Skeletal muscle cell (primary cell): ENCODE results near the gene ANP32A.
"Not testable (repeated sequence)": the region's sequence is repeated elsewhere in the genome, so short reads cannot be mapped to it uniquely, and the experiment has no call there.

Experiments
- DNase-seq: peaks from one replicate; pipeline ENCODE4 v3.0.0-alpha.2; 2010; ENCODE audit warnings: low read depth
- H3K4me3 ChIP-seq: 2 replicates; pipeline ENCODE4 v1.5.1; 2011; ENCODE audit warnings: low read depth, mild to moderate bottlenecking, control low read depth, low read length, moderate library complexity

The ANP32A gene

DNA sequence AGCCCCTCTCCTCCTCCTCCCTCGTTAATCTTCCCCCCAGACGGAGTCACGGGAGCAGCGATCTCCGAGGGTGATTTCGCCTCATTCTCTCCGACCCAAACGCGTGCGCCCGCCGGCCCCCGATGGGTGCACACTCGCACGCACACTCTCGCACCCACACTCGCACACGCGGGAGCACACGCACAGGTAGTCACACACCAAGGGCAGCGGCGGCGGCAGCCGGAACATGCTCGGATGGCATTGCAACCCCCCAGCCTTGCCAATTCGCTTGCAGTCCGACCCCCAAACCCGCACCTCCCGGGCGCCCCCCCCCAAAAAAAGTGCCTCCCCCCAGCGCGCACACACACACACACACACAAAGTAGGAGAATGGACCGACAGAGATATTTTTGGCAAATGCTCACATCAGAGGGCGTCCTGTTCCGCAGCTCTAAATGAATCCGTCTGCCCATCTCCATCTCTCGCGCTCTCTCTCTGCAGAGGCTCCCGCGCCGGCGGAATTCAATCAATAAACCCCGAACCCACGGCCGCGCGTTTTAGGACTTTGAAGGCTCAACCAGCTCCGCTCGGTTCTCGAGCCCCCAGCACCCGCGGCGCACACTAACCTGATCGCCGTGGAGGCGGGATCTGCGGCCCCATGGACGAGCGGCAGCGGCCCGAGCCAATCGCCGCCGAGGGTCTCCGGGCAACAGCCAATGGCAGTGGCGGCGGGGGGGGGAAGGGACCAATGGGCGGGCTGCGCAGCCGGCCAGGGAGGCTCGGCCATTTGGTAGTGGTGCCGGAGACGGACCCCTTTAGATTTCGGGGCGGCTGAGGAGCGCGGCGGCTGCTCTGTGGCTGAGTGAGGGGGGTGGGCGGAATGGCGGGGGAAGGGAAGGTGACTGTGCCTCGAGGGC lies at the start of gene ANP32A:
TSS of gene ANP32A (minus strand) at position 601 of the 895 bp plus-strand sequence. CDS start at position 457, 144 bp downstream.
- DNase-seq, result peak; percentile 87
- peak within 1 kb of the TSS; percentile 95 for H3K4me3 ChIP-seq

- no peak overlapping the region for H3K4me3 ChIP-seq
- no peak for DNase-seq
Measured at GRCh38 chr15:68868296-68868695, 47.6 kb upstream of the ANP32A start.

- no peak overlapping the region for H3K4me3 ChIP-seq
- no peak for DNase-seq
Measured at GRCh38 chr15:68862415-68862814, 41.7 kb upstream of the ANP32A start.

DNA sequence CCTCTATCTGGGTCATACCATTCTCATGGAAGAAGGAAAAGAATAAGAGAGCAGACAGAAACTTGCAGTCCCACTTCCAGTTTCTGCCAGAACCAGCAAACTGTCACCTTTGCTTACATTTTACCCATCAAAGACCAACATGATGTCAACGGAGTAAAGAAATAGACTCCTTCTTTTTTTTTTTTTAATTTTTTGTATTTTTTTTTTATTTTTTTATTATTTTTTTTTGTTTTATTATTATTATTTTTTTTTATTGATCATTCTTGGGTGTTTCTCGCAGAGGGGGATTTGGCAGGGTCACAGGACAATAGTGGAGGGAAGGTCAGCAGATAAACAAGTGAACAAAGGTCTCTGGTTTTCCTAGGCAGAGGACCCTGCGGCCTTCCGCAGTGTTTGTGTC lies 38.0 kb upstream of the ANP32A start:
- not testable (repeated sequence) for H3K4me3 ChIP-seq, DNase-seq

- not testable (repeated sequence) for DNase-seq, H3K4me3 ChIP-seq
Measured at GRCh38 chr15:68857443-68857842, 36.7 kb upstream of the ANP32A start.

- DNase-seq, result no peak
- H3K4me3 ChIP-seq, result no peak overlapping the region
Measured at GRCh38 chr15:68852461-68852860, 31.8 kb upstream of the ANP32A start.

GRCh38 chr15:68851971-68852370 lies 31.3 kb upstream of the ANP32A start:
- DNase-seq, result no peak
- no peak overlapping the region for H3K4me3 ChIP-seq

DNA sequence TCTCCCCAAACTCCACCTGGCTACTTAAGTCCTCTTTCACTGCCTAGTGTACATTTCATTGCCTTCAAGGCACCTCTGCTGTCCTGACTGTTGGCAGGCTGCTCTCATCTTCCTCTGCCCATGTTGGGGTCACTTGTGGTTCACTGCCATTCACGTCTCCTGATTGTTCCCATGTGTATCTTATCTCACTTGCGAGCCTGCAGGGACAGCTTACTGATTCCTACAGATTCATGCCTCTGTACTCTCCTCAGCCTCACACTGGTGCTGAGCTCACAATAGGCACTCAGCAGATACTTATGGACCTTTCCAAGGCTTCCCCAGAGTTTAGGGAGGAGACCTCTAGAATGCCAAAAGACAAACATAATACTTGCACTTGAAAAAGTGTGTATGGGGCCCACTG lies 28.8 kb upstream of the ANP32A start:
- H3K4me3 ChIP-seq, result no peak overlapping the region
- no peak for DNase-seq

DNA sequence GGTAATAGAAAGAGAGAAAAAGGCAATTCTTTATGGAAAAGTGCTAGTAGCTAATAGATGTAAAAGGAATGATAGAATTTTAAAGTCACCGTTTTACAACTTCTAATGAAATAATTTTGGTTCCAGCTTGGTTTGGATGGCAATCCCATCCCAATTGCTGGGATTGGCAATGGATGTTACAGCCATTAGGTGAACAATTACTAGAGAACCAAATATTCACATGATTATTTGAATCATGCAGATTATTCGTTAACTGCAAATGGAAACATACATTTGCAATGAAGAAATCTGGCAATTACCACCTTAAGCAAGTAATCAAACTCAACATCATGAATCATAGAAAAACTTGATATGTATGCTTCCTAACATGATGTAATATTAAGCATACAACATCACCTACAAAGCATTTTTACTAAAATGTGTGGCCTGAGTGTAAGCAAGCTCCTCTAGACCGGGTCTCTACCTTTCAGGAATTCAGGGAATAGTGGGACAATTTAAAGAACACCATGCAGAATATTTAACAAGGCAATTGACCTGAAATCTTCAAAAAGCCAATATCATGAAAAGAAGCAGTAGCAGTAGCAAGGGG lies 26.2 kb upstream of the ANP32A start:
- DNase-seq, result no peak
- H3K4me3 ChIP-seq, result no peak overlapping the region

DNA sequence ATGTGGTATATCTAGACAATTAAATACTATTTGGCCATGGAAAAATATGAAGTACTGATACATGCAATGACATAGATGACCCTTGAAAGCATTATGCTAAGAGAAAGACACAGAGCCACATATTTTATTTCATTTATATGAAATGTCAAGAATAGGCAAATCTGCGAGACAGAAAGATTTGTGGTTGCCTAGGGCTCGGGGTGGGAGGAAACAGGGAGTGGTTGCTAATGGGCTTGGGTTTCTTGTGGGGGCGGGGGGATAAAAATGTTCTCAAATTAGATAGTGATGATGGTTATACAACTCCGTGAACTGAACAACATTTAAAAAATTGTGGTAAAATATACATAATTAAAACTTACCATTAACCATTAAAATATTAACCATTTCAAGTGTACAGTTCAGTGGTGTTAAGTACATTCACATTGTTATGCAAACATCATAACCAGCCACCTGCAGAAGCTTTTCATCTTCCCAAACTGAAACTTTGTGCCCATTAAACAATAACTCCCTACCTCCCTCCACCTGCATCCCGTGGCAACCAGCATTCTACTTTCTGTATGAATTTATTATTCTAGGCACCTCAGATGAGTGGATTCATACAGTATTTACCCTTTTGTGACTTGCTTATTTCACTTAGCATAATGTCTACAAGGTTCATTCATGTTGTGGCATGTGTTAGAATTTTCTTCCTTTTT lies 24.3 kb upstream of the ANP32A start:
- DNase-seq, result no peak
- H3K4me3 ChIP-seq, result no peak overlapping the region

- peak overlapping the region; percentile 54 for H3K4me3 ChIP-seq
- no peak for DNase-seq
Measured at GRCh38 chr15:68843425-68844311, 23.0 kb upstream of the ANP32A start.

- no peak for DNase-seq
- H3K4me3 ChIP-seq, result no peak overlapping the region
Measured at GRCh38 chr15:68842958-68843357, 22.3 kb upstream of the ANP32A start.

- no peak for DNase-seq
- no peak overlapping the region for H3K4me3 ChIP-seq
Measured at GRCh38 chr15:68834346-68834745, 13.7 kb upstream of the ANP32A start.

DNA sequence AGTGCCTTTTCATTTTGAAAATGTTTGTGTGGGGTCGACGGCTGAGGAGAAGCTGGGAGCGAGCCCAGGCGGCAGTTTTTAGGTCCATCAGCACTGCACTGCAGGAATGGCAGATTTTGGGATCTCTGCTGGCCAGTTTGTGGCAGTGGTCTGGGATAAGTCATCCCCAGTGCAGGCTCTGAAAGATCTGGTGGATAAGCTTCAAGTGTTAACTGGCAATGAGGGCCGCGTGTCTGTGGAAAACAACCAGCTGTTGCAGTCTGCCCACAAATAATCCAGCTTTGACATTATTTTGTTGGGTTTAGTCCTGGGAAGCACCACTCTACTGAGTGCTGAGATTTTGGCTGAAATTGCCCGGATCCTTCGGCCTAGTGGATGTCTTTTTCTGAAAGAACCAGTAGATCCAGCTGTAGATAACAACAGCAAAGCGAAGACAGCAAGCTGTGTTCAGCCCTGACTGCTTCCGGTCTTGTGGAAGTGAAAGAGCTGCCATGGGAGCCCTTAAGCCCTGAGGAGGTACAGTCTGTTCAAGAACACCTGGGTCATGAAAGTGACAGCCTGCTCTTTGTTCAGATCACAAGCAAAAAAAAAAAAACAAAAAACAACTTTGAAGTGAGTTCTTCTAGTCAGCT lies 13.1 kb upstream of the ANP32A start:
- no peak for DNase-seq
- no peak overlapping the region for H3K4me3 ChIP-seq

DNA sequence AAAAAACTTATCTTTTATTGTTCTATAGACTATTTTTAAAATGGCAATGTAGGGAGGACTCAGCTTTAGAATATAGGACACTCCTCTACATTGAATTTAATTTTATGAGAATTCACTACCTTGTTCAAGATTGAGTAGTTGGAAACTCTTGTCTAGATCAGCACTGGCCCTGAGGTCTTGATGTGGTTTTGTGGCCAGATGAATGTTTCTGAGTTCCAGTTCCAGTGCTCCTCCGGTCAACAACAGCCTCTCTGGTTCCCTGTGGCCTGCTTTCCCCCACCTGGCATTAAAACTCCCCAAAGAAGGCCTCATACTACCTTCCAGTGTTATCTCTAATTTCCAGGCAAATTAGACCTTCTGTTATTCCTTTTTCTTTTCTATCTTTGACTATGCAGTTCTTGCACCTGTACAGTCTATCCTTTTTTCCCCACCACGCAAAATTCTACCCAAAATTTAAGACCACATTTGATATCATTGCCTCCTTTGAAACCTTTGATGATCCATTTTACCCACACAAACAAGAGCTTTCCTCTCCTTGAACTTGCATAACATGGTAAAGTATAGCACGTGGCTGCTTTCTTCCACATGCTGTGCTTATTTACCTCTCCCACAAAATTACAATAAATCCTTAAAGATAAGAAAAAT lies 9.6 kb upstream of the ANP32A start:
- H3K4me3 ChIP-seq, result no peak overlapping the region
- no peak for DNase-seq

- DNase-seq, result no peak
- no peak overlapping the region for H3K4me3 ChIP-seq
Measured at GRCh38 chr15:68829068-68829467, 8.4 kb upstream of the ANP32A start.

- H3K4me3 ChIP-seq, result no peak overlapping the region
- DNase-seq, result no peak
Measured at GRCh38 chr15:68823561-68823960, 2.9 kb upstream of the ANP32A start.

GRCh38 chr15:68822818-68823217 lies 2.1 kb upstream of the ANP32A start:
- DNase-seq, result no peak
- H3K4me3 ChIP-seq, result no peak overlapping the region
